ENCODE measurements around the gene TMPRSS5. TPM values are rescaled to one million over a fixed set of nuclear protein-coding genes. Genes with fewer than 3 reads are reported as not detected.

TMPRSS5 gene
- total and polyA plus RNA-seq, 2 of the 13 experiments (the other 11 are each of a cell fraction or from before 2014, with no cell fraction given) = 0.40 to 0.96 TPM

- WGBS (ENCODE audit: low lambda C conversion rate) = 25% methylated on average over 5 of the region's 5 CpGs
- Histone ChIP-seq H3K4me1 (ENCODE audit: insufficient read depth, low read length) (peaks cover 18% of the 10 kb centered on the region), H3K9ac (ENCODE audit: insufficient read depth, low read depth, low read length) (no peak overlapping the region), H3K9me3 (ENCODE audit: low read length) (no peaks in the 10 kb centered on the region), H4K20me1 (ENCODE audit: insufficient read depth, low read length) (no peaks in the 10 kb centered on the region), H2AFZ (ENCODE audit: low read length) (no peak overlapping the region), H3K4me2 (ENCODE audit: low read depth, low read length) (no peak overlapping the region), H3K79me2 (ENCODE audit: insufficient read depth, low read length) (no peaks in the 10 kb centered on the region), H3K27me3 (ENCODE audit: control insufficient read depth in 1 of 2, insufficient read depth in 2 of 2, low read length in 2 of 2) (peaks cover 0 to 19% of the 10 kb centered on the region in 2 experiments; a peak in 1 of 5 replicates), H3K27ac (ENCODE audit: extremely low read length, insufficient read depth, low read length) (no peak overlapping the region), H3K4me3 (replicated peaks in 1 of 3; ENCODE audit: insufficient read depth in 1 of 3, low read depth in 2 of 3, low read length in 3 of 3) (no peak overlapping the region), H3K36me3 (replicated peaks in 1 of 2; ENCODE audit: control insufficient read depth in 1 of 2, insufficient read depth in 2 of 2, low read length in 2 of 2) (no peaks in the 10 kb centered on the region)
- DNase-seq (ENCODE audit: low spot score) (no peak), ATAC-seq (no peak), FAIRE-seq (no peak)
- intact Hi-C loops (cut with micrococcal nuclease; ENCODE audit: unreplicated experiment) = no loop called here
- no TSS peak for BruUV-seq (replicated peaks)
- in situ Hi-C loops (cut with HindIII; ENCODE audit: extremely low pct_ligation_motif_present, low pct_unique_long_range_greater_than_20kb) = no loop called here
- TF ChIP-seq NCOA2 (CRISPR knock-in tag; IDR thresholded peaks at IDR 0.05) (no peak), CREB1 (IDR thresholded peaks at IDR 0.05) (no peak), CREB1 (CRISPR knock-in tag; IDR thresholded peaks at IDR 0.05) (no peak), SATB2 (CRISPR knock-in tag; IDR thresholded peaks at IDR 0.05) (no peak), IRF2 (CRISPR knock-in tag; IDR thresholded peaks at IDR 0.05) (no peak), ZNF510 (CRISPR knock-in tag; IDR thresholded peaks at IDR 0.05; ENCODE audit: low read depth) (no peak), RARG (CRISPR knock-in tag; IDR thresholded peaks at IDR 0.05; ENCODE audit: low read depth) (no peak), GTF2F1 (IDR thresholded peaks at IDR 0.05; ENCODE audit: low read length) (no peak), ZNF296 (CRISPR knock-in tag; conservative IDR thresholded peaks at IDR 0.05) (no peak), MLLT10 (CRISPR knock-in tag; IDR thresholded peaks at IDR 0.05) (no peak), ZNF274 (CRISPR knock-in tag; IDR thresholded peaks at IDR 0.05) (no peak), FOXM1 (CRISPR knock-in tag; IDR thresholded peaks at IDR 0.05) (no peak), ASH2L (IDR thresholded peaks at IDR 0.05; ENCODE audit: insufficient read length, low read depth, low read length) (no peak), ZFP36L1 (CRISPR knock-in tag; IDR thresholded peaks at IDR 0.05) (no peak), CENPT (CRISPR knock-in tag; IDR thresholded peaks at IDR 0.05; ENCODE audit: low read depth) (no peak), SKI (IDR thresholded peaks at IDR 0.05; ENCODE audit: partially characterized antibody) (no peak), ZBTB38 (CRISPR knock-in tag; IDR thresholded peaks at IDR 0.05) (no peak)
- TF ChIP-seq, protein P1, sequence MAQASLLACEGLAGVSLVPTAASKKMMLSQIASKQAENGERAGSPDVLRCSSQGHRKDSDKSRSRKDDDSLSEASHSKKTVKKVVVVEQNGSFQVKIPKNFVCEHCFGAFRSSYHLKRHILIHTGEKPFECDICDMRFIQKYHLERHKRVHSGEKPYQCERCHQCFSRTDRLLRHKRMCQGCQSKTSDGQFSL (CRISPR knock-in tag; IDR thresholded peaks at IDR 0.05) = no peak
- ChIA-PET POLR2A (no interaction called here), CTCF (ENCODE audit: low intra/inter-chr PET ratio, low total read pairs) (no interaction called here)
Observed at GRCh38 chr11:113675003-113675561, 31.0 kb downstream of the TMPRSS5 start.
